ENCODE data around the gene PARP9. TPM values are rescaled to one million over a fixed set of nuclear protein-coding genes. Genes with fewer than 3 reads are reported as not detected.

PARP9 gene
- total RNA-seq, 2 donors from 2014 or later: 28.8 to 38.1 TPM

DNA sequence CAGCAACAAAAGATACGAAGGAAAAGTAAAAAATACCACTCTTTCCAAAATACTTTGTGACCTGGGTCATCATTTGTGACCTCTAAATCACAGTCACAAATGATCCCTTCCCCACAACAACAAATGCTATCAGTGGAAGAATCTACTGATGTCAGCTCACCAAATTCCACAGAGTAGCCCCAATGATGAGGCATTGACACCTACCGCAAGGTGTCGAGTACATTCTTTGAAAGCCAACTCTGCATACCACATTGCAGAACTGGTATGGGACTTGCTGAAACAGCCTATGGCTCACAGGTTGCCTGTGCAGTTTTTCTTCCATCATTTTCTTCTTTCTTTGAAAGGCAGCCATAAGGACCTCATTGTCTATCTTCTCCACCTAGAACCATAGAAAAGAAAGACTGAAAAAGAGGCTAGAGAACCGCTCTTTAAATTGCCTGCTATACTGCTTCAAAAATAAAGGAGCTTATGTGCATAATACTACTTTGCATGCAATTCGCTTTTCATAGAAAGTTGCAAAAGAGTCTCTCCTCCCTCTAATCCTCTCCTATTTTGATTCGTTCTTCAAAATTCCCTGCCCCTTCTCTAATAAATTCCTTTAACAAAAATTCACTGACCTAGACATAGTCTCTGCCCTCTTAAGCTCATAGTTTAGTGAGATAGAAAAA, 28.0 kb downstream of the PARP9 start:
- no peak overlapping the region for H3K4me3 Mint-ChIP-seq
- H3K9me3 Mint-ChIP-seq: no peaks in the 10 kb centered on the region
- peaks cover 45% of the 10 kb centered on the region for H3K4me1 Mint-ChIP-seq (ENCODE audit: low read depth)
- H3K36me3 Mint-ChIP-seq (ENCODE audit: insufficient read depth in 2 of 2): peaks cover 29 to 36% of the 10 kb centered on the region in 2 donors
- DNase-seq (no peak), ATAC-seq (replicated peaks in 1 of 2) (no peak)
- H3K27me3 Mint-ChIP-seq (ENCODE audit: low read depth): no peaks in the 10 kb centered on the region
- H3K27ac Mint-ChIP-seq: peak overlapping the region; percentile 45

DNA sequence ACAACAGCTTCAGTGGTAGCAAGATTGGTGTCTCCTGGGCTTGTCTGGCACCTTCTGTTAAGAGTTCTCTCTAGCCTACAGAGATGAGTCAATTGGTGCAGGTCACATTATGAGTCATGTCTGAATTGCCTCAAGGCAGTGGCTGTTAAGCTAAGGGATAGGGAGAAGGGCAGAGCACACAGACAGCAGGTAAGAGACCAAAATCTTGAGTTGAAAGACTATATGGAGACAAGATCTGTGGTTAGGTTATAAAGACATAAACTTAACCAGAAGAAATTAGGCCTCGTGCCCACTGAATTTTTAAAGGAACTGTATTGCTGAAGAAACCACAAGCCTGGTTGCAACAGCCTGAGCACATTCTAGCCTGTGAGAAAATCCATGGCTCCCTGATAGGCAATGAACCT, 30.2 kb downstream of the PARP9 start:
- Mint-ChIP-seq H3K36me3 (ENCODE audit: insufficient read depth in 2 of 2) (peaks cover 23 to 34% of the 10 kb centered on the region in 2 donors), H3K9me3 (no peaks in the 10 kb centered on the region), H3K4me1 (ENCODE audit: low read depth) (peaks cover 45% of the 10 kb centered on the region), H3K4me3 (peak overlapping the region; percentile 17 to 24), H3K27ac (no peak overlapping the region), H3K27me3 (ENCODE audit: low read depth) (no peaks in the 10 kb centered on the region)
- ATAC-seq (replicated peaks in 1 of 2): peak; percentile 99 to 100
- DNase-seq: peak; percentile 73 to 76

DNA sequence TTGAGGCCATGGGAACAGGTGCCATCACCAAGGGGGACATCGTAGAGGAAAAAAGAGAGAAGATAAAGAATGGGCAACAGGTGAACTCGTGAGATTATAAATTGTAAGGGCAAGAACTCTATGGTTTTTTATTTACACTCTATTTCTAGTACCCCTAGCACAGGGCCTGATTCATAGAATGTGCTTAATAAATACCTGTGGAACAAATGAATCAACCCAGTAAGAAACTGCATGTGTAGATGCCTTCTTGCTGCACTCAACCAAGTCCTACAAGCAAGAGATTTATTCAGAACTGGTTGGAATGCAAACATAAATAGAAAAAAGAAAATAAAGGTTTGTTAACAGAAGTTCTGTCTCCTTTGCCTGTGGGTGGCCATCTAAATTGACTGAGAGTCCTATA, 30.6 kb downstream of the PARP9 start:
- Mint-ChIP-seq H3K4me3 (peak overlapping the region; percentile 18 to 28), H3K4me1 (ENCODE audit: low read depth) (peaks cover 45% of the 10 kb centered on the region), H3K27ac (no peak overlapping the region), H3K27me3 (ENCODE audit: low read depth) (no peaks in the 10 kb centered on the region), H3K9me3 (no peaks in the 10 kb centered on the region), H3K36me3 (ENCODE audit: insufficient read depth in 2 of 2) (peaks cover 22 to 34% of the 10 kb centered on the region in 2 donors)
- DNase-seq (no peak), ATAC-seq (replicated peaks in 1 of 2) (peak; percentile 19 to 26)

DNA sequence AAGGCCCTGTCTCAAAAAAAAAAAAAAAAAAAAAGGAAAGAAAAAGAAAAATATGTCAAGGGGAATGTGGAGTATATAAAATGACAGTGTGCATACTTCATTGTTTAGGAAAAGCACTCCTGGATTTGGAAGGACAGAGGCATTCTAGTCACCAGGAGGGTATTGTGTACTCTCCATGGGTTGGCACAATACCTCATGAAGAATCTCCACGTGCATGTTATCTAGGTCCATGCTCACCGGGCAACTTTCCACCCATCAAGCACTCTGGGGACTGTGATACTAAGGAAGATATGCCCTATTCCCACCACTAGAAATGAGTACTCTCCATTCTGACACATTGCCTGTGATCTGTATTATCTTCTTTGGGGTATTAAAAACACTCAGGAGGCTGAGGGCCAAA, 33.9 kb downstream of the PARP9 start:
- ATAC-seq (replicated peaks in 1 of 2) (no peak), DNase-seq (no peak)
- H3K27me3 Mint-ChIP-seq (ENCODE audit: low read depth): no peaks in the 10 kb centered on the region
- H3K36me3 Mint-ChIP-seq (ENCODE audit: insufficient read depth in 2 of 2): peaks cover 21 to 31% of the 10 kb centered on the region in 2 donors
- no peak overlapping the region for H3K27ac Mint-ChIP-seq
- no peaks in the 10 kb centered on the region for H3K9me3 Mint-ChIP-seq
- no peak overlapping the region for H3K4me3 Mint-ChIP-seq
- peaks cover 37% of the 10 kb centered on the region for H3K4me1 Mint-ChIP-seq (ENCODE audit: low read depth)

DNA sequence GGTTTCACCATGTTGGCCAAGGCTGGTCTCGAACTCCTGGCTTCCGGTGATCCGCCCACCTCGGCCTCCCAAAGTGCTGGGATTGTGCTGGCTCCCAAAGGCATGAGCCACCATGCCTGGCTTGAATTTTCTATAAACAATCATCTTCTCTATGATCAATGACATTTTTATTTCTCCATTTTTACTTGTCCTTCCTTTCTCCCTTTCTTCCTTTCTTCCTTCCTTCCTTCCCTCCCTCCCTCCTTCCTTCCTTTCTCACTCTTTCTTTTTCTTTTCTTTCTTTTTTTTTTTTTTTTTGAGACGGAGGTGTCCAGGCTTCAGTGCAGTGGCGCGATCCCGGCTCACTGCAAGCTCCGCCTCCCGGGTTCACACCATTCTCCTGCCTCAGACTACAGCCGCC, 40.8 kb downstream of the PARP9 start:
- peaks cover 5% of the 10 kb centered on the region for H3K27me3 Mint-ChIP-seq (ENCODE audit: low read depth)
- H3K27ac Mint-ChIP-seq: no peak overlapping the region
- peaks cover 1 to 2% of the 10 kb centered on the region in 2 donors for H3K36me3 Mint-ChIP-seq (ENCODE audit: insufficient read depth in 2 of 2)
- peaks cover 18% of the 10 kb centered on the region for H3K4me1 Mint-ChIP-seq (ENCODE audit: low read depth)
- DNase-seq: no peak
- H3K9me3 Mint-ChIP-seq: peaks cover 1 to 2% of the 10 kb centered on the region in 2 donors
- ATAC-seq (replicated peaks in 1 of 2): no peak
- H3K4me3 Mint-ChIP-seq: no peak overlapping the region

DNA sequence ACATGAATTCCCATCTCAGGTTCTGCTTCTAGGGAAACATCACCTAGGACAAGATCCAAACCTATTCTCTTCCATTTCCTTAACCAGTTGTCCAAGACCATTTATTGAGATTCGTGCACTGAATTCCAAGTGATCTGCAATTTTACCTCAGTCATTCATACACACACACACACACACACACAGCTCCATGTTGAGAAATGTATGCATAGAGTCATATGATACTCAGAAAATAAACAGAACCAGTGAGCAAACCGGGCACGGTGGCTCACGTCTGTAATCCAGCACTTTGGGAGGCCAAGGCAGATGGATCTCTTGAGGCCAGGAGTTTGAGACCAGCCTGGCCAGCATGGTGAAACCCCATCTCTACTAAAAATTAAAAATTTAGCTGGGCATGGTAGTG, 43.2 kb downstream of the PARP9 start:
- DNase-seq (no peak), ATAC-seq (replicated peaks in 1 of 2) (no peak)
- Mint-ChIP-seq H3K36me3 (ENCODE audit: insufficient read depth in 2 of 2) (peaks cover 0 to 2% of the 10 kb centered on the region in 2 donors), H3K4me1 (ENCODE audit: low read depth) (peaks cover 18% of the 10 kb centered on the region), H3K27me3 (ENCODE audit: low read depth) (peaks cover 5% of the 10 kb centered on the region), H3K9me3 (peaks cover 1 to 2% of the 10 kb centered on the region in 2 donors), H3K4me3 (no peak overlapping the region), H3K27ac (no peak overlapping the region)

DNA sequence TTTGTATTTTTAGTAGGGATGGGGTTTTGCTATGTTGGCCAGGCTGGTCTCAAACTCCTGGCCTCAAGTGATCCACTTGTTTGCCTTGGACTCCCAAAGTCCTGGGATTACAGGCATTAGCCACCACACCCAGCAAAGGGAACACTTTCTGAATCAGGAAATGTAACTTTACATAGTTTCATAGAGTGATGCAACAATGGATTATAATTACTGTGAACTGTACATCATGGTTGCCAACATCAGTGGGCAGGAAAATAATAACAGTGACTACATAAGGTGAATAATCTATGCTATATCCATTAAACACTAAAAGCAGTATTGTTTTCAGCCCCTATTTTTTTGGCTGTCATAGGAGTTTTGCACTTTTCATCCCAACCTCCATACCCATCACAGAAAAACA, 44.4 kb downstream of the PARP9 start:
- DNase-seq (no peak), ATAC-seq (replicated peaks in 1 of 2) (no peak)
- Mint-ChIP-seq H3K27ac (no peak overlapping the region), H3K36me3 (ENCODE audit: insufficient read depth in 2 of 2) (peaks cover 0 to 2% of the 10 kb centered on the region in 2 donors), H3K4me3 (no peak overlapping the region), H3K9me3 (peaks cover 1 to 2% of the 10 kb centered on the region in 2 donors), H3K27me3 (ENCODE audit: low read depth) (peaks cover 5% of the 10 kb centered on the region), H3K4me1 (ENCODE audit: low read depth) (peaks cover 22% of the 10 kb centered on the region)

DNA sequence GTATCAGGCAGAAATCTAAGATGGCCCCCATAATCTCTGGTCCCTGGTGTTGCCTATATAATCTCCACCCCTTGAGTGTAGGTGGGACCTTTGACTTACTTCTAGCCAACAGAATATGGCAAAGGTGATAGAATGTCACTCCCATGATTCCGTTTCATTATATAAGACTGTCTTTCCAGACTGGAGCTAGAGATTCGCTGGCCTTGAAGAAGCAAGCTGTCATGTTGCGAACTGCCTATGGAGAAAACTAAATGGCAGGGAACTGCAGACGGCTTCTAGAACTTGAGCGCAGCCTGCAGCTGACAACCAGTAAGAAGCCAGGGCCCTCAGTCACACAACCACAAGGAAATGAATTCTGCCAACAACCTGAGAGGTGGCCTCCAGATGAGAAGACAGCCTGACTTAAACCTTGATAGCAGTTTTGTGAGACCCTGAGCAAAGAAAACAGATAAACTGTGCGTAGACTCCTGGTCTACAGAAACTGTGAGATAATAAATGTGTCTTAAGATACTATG, 47.2 kb downstream of the PARP9 start:
- Mint-ChIP-seq H3K4me3 (no peak overlapping the region), H3K36me3 (ENCODE audit: insufficient read depth in 2 of 2) (peaks cover 1 to 2% of the 10 kb centered on the region in 2 donors), H3K9me3 (peaks cover 1 to 2% of the 10 kb centered on the region in 2 donors), H3K4me1 (ENCODE audit: low read depth) (peaks cover 44% of the 10 kb centered on the region), H3K27me3 (ENCODE audit: low read depth) (peaks cover 5% of the 10 kb centered on the region), H3K27ac (no peak overlapping the region)
- DNase-seq (no peak), ATAC-seq (replicated peaks in 1 of 2) (no peak)

DNA sequence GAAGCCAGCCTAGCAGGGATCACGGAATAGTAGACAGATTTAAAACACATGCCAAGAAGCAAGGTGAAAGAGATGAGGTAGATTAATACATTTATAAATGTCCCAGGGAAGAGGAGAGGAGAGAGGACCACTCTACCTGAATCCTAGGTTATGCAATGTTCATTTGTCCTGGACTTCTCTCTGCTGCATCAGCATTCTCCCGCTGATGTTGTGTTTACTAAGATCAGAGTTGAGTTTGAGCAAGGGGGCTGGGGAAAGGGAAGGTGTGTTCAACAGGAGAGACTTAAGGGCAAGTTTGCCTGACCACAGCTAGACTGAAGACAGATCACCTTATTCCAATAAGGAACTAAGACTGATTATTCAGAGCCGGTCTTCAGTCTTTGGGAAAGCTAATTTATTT, 48.2 kb downstream of the PARP9 start:
- Mint-ChIP-seq H3K9me3 (peaks cover 1 to 2% of the 10 kb centered on the region in 2 donors), H3K27ac (no peak overlapping the region), H3K4me3 (no peak overlapping the region), H3K27me3 (ENCODE audit: low read depth) (peaks cover 5% of the 10 kb centered on the region), H3K36me3 (ENCODE audit: insufficient read depth in 2 of 2) (peaks cover 2 to 3% of the 10 kb centered on the region in 2 donors), H3K4me1 (ENCODE audit: low read depth) (peaks cover 53% of the 10 kb centered on the region)
- DNase-seq: no peak
- no peak for ATAC-seq (replicated peaks in 1 of 2)

DNA sequence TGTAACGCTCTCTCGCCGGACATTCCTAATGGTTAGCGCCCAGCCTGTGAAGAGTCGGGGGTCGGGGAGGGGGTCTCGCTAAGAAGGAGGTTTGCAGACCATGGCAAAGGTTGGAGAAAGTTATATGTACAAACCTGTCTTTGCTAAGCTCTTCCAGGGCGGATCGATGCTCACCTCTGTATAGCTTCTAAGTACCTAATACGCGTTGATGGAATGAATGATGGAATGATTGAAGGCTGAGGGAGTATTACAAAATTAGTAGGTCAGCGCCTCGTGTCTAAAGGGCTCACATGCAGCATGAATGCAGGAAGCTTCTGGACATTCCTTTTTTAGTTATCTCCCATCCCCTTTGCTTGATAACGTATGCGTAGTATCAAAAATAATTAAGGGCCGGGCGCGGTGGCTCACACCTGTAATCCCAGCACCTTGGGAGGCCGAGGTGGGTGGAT, 49.1 kb downstream of the PARP9 start:
- DNase-seq (no peak), ATAC-seq (replicated peaks in 1 of 2) (no peak)
- Mint-ChIP-seq H3K4me1 (ENCODE audit: low read depth) (peaks cover 54% of the 10 kb centered on the region), H3K9me3 (peaks cover under 1 to 2% of the 10 kb centered on the region in 2 donors), H3K36me3 (ENCODE audit: insufficient read depth in 2 of 2) (peaks cover 2 to 4% of the 10 kb centered on the region in 2 donors), H3K27ac (no peak overlapping the region), H3K27me3 (ENCODE audit: low read depth) (peaks cover 5% of the 10 kb centered on the region), H3K4me3 (peak overlapping the region; percentile 90 to 94)

DNA sequence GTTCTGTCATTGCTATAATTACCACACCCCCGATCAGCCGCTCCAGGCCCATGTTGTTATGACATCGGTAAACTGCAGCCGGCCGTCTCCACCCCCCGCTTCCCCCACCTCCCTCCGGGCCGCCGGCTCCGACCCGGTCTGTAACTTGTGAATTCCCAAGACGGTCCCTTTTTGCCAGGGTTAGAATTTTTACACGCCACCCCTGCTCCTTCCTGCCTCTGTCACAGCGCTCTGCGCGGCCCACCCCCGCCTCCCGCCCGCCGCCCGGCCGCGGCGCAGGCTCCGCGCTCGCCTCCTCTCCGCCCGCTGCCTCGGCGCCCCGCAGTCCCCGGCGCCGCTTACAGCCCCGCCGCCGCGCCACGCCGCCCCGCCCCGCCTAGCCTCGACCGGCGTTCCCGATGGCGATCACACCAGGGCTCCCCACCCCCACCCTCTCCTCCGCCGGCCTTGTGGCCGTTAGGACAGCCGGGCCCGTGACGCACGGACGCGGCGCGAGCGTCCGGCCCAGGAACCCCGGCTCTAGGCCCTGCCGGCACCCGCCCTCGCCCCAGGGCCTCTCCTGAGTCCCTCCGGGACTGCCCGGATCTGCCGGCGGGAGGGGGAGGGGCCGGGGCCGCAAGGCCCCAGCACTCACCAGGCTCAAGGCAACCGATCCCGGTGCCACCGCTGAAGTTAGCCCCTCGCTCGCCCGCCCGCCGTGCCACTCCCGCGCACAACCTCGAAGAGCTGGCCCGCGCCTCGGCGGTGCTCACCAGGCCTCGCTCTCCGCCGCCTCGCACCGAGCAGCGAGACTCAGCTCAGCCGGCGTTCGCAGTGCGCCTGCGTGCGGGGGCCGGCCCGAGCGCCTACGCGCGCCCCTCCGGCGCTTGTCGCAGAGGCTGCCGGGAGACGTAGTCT, 49.7 kb downstream of the PARP9 start, which contains the start of gene KPNA1:
KPNA1 (minus strand) TSS at position 817 of the 897 bp plus-strand sequence. CDS start 18,374 bp downstream, outside the sequence.
- H3K4me3 Mint-ChIP-seq: peak within 1 kb of the TSS; percentile 90 to 94
- H3K9me3 Mint-ChIP-seq: peaks cover 2 to 3% of the 10 kb centered on the region in 2 donors
- H3K27ac Mint-ChIP-seq: peak within 1 kb of the TSS; percentile 87
- H3K27me3 Mint-ChIP-seq (ENCODE audit: low read depth): peaks cover 5% of the 10 kb centered on the region
- ATAC-seq (replicated peaks in 1 of 2) (peak; percentile 89 to 91), DNase-seq (peak; percentile 91 to 93)
- peaks cover 7% of the 10 kb centered on the region in 2 donors for H3K36me3 Mint-ChIP-seq (ENCODE audit: insufficient read depth in 2 of 2)
- peaks cover 54% of the 10 kb centered on the region for H3K4me1 Mint-ChIP-seq (ENCODE audit: low read depth)

DNA sequence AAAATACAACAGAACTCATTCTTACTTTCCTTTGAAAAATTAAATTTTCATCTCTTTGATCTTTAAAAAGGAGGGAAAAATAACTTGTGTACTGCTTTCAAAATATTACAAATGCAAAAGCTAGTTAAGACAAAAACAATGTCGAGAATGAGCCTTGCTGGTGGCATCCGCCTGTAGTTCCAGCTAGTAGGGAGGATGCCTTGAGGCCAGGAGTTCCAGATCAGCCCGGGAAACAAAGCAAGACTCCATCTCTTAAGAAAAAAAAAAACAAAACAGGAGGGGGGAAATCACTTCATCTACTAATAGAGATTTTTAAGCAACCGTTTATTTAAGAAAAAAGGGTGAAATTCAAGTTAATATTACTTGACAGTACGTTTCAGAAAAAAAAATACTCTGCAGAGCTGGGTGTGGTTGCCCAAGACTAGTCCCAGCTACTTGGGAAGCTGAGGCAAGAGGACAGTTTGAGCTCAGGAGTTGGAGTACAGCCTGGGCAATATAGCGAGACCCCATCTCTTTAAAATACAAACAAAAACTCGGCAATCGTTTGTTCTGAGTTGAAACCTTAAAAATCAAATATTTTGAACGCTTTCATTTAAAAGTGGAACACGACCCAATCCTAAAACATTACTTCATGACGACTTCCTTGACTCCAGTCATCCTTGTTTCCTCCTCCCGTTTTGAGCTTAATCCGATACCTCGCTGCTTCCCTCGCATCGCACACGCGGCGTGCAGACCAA, 50.5 kb downstream of the PARP9 start:
- no peaks in the 10 kb centered on the region for H3K27me3 Mint-ChIP-seq (ENCODE audit: low read depth)
- ATAC-seq (replicated peaks in 1 of 2) (no peak), DNase-seq (no peak)
- peaks cover 56% of the 10 kb centered on the region for H3K4me1 Mint-ChIP-seq (ENCODE audit: low read depth)
- peaks cover 7% of the 10 kb centered on the region in 2 donors for H3K36me3 Mint-ChIP-seq (ENCODE audit: insufficient read depth in 2 of 2)
- H3K4me3 Mint-ChIP-seq: peak overlapping the region; percentile 83 to 90
- H3K9me3 Mint-ChIP-seq: peaks cover 2 to 3% of the 10 kb centered on the region in 2 donors
- H3K27ac Mint-ChIP-seq: peak overlapping the region; percentile 87

All from activated T-cell treated with anti-CD3 and anti-CD28 coated beads, Interleukin-2, amount 50 U/mL, for 72 hours (primary cell).